HCT116 (cell line): ENCODE data around the gene PPP2CA. TPM values are rescaled to one million over a fixed set of nuclear protein-coding genes. Genes with fewer than 3 reads are reported as not detected.

ENCODE experiments used
- ATAC-seq: fragments of 200-7000 bp; cut with Tn5 transposase; 2 replicates; pipeline ENCODE4 v1.9.1; 2020; ENCODE audit warnings: mild to moderate bottlenecking, moderate library complexity
- BruUV-seq: library from RNA; stranded (reverse); fragments of 400-500 nt; replicated peaks from 2 replicates; lab custom pipeline; 2021; lab: Mats Ljungman, UMichigan
- CTCF ChIA-PET: fragments of 300-600 bp; sonication (Branson Sonifier 250); formaldehyde crosslinking; loops from one replicate; lab custom pipeline; 2021; ENCODE audit warnings: antibody characterized with exemption; lab: Charles Lee
- POLR2A ChIA-PET: fragments of 300-600, 350-600 bp; sonication (Branson Sonifier 250); formaldehyde crosslinking; loops from one replicate; lab custom pipeline; 2021; ENCODE audit warnings: antibody characterized with exemption; lab: Charles Lee
- RAD21 ChIA-PET, 2 experiments: fragments of 300-600 bp; sonication (Branson Sonifier 250); formaldehyde crosslinking; loops; one replicate each; lab custom pipeline; 2023; ENCODE audit warnings: low total read pairs in 2 of 2; ENCODE audit not compliant: uncharacterized antibody in 2 of 2, unreplicated experiment in 2 of 2, low non-redundant PET in 1 of 2; lab: Charles Lee
- DNase-seq: peaks from one replicate; pipeline ENCODE4 v3.0.0-alpha.2; 2010; ENCODE audit warnings: low read depth, low spot score
- H2AFZ ChIP-seq: fragments of 200-600 bp; shearing (Covaris generic), sonication (generic); 2 replicates; pipeline ENCODE4 v1.6.1; 2017; ENCODE audit warnings: low read depth, mixed run types, mixed read lengths, antibody characterized with exemption, low read length; ENCODE audit not compliant: poor library complexity, severe bottlenecking
- H3K27ac ChIP-seq: 2 replicates; pipeline ENCODE4 v1.5.1; 2012; ENCODE audit warnings: low read depth, low read length
- H3K27me3 ChIP-seq: fragments of 200-600 bp; sonication (generic); 2 replicates; pipeline ENCODE4 v1.6.1; 2016; ENCODE audit warnings: mixed run types, low read length, mixed read lengths; ENCODE audit not compliant: insufficient read depth
- H3K36me3 ChIP-seq, 2 experiments: fragments of 200-500 bp in 1 of 2; fragments of 200-600 bp in 1 of 2; sonication (Bioruptor generic) in 1 of 2; sonication (generic) in 1 of 2; 2 replicates each; pipeline versions ENCODE4 v1.5.1 to v1.6.1; 2014 to 2016; ENCODE audit warnings: low read length in 2 of 2, inconsistent platforms in 1 of 2, mixed read lengths in 1 of 2, mixed run types in 1 of 2; ENCODE audit not compliant: insufficient read depth in 2 of 2, control insufficient read depth in 1 of 2
- H3K4me1 ChIP-seq, 2 experiments: fragments of 200-600 bp in 1 of 2; sonication (generic) in 1 of 2; 2 replicates each; pipeline versions ENCODE4 v1.5.1 to v1.6.1; 2012 to 2017; ENCODE audit warnings: low read length in 2 of 2, inconsistent platforms in 1 of 2, mild to moderate bottlenecking in 1 of 2, mixed read lengths in 1 of 2, mixed run types in 1 of 2, moderate library complexity in 1 of 2; ENCODE audit not compliant: insufficient read depth in 2 of 2, control insufficient read depth in 1 of 2
- H3K4me2 ChIP-seq: fragments of 200-600 bp; sonication (generic); 2 replicates; pipeline ENCODE4 v1.6.1; 2017; ENCODE audit warnings: mixed run types, low read length, mixed read lengths
- H3K4me3 ChIP-seq, 2 experiments: fragments of 200-600 bp in 1 of 2; sonication (generic) in 1 of 2; replicated peaks in 1 of 2; 2 replicates each; pipeline ENCODE4 v1.5.1; 2011 to 2016; ENCODE audit warnings: low read length in 2 of 2, control low read depth in 1 of 2, low read depth in 1 of 2, mild to moderate bottlenecking in 1 of 2, mixed read lengths in 1 of 2, mixed run types in 1 of 2
- H3K79me2 ChIP-seq: fragments of 200-600 bp; sonication (generic); 2 replicates; pipeline ENCODE4 v1.6.1; 2017; ENCODE audit warnings: mild to moderate bottlenecking, mixed run types, low read length, moderate library complexity, mixed read lengths; ENCODE audit not compliant: insufficient read depth
- H3K9ac ChIP-seq: fragments of 200-600 bp; sonication (generic); 2 replicates; pipeline ENCODE4 v1.6.1; 2016; ENCODE audit warnings: low read length, mixed read lengths
- H3K9me2 ChIP-seq: fragments of 200-600 bp; sonication (generic), shearing (Covaris generic); 2 replicates; pipeline ENCODE4 v1.6.1; 2017; ENCODE audit warnings: mixed run types, mild to moderate bottlenecking, moderate library complexity; ENCODE audit not compliant: insufficient read depth
- H3K9me3 ChIP-seq, 2 experiments: fragments of 200-500 bp in 1 of 2; fragments of 200-600 bp in 1 of 2; sonication (Bioruptor generic) in 1 of 2; sonication (generic) in 1 of 2; 2 replicates each; pipeline ENCODE4 v1.6.1; 2014 to 2017; ENCODE audit warnings: low read length in 2 of 2, mixed read lengths in 2 of 2, inconsistent platforms in 1 of 2, low read depth in 1 of 2, mild to moderate bottlenecking in 1 of 2, mixed run types in 1 of 2, moderate library complexity in 1 of 2; ENCODE audit not compliant: control insufficient read depth in 1 of 2, insufficient read depth in 1 of 2
- H4K20me1 ChIP-seq: fragments of 200-600 bp; sonication (generic), shearing (Covaris generic); 2 replicates; pipeline ENCODE4 v1.6.1; 2017; ENCODE audit warnings: mixed run types, mild to moderate bottlenecking, moderate library complexity; ENCODE audit not compliant: insufficient read depth
- CBX3 ChIP-seq: IDR thresholded peaks from 2 replicates; pipeline ENCODE4 v1.6.1; 2012; ENCODE audit warnings: low read depth
- EGR1 ChIP-seq: IDR thresholded peaks from 2 replicates; pipeline ENCODE4 v1.6.1; 2012; ENCODE audit warnings: low read depth
- ELF1 ChIP-seq: IDR thresholded peaks from 2 replicates; pipeline ENCODE4 v1.6.1; 2012; ENCODE audit warnings: low read depth, borderline replicate concordance
- EZH2 ChIP-seq: fragments of 200-600 bp; sonication (generic); IDR thresholded peaks from 2 replicates; pipeline ENCODE4 v1.6.1; 2017; ENCODE audit warnings: antibody characterized with exemption, mixed run types
- EZH2phosphoT487 ChIP-seq: fragments of 200-600 bp; IDR thresholded peaks from 2 replicates; pipeline ENCODE4 v1.6.1; 2018; ENCODE audit warnings: antibody characterized with exemption, borderline replicate concordance
- FOSL1 ChIP-seq: IDR thresholded peaks from 2 replicates; pipeline ENCODE4 v1.6.1; 2012; ENCODE audit warnings: low read depth
- POLR2A ChIP-seq: IDR thresholded peaks from 2 replicates; pipeline ENCODE4 v1.7.0; 2011; ENCODE audit warnings: borderline replicate concordance; ENCODE audit not compliant: insufficient read depth, insufficient read length; ENCODE audit errors: extremely low read depth
- RAD21 ChIP-seq: IDR thresholded peaks from 2 replicates; pipeline ENCODE4 v1.6.1; 2012; ENCODE audit warnings: low read depth, mild to moderate bottlenecking
- SIN3A ChIP-seq: IDR thresholded peaks from 2 replicates; pipeline ENCODE4 v1.6.1; 2012; ENCODE audit warnings: low read depth
- SP1 ChIP-seq: IDR thresholded peaks from 2 replicates; pipeline ENCODE4 v1.6.1; 2012; ENCODE audit warnings: low read depth
- TCF7L2 ChIP-seq: IDR thresholded peaks from 2 replicates; pipeline ENCODE4 v1.7.0; 2011; ENCODE audit warnings: borderline replicate concordance, inconsistent platforms; ENCODE audit not compliant: insufficient read depth, insufficient read length; ENCODE audit errors: extremely low read depth
- YY1 ChIP-seq: IDR thresholded peaks from 2 replicates; pipeline ENCODE4 v1.6.1; 2011; ENCODE audit warnings: low read length, low read depth, moderate library complexity, mild to moderate bottlenecking; ENCODE audit not compliant: insufficient replicate concordance; ENCODE audit errors: extremely low read depth
- ZFX ChIP-seq: fragments of 450-650 bp; IDR thresholded peaks from 2 replicates; pipeline ENCODE4 v1.6.1; 2017
- ZNF274 ChIP-seq: fragments of 200-500 bp; sonication (Bioruptor generic); IDR thresholded peaks from 2 replicates; pipeline ENCODE4 v1.6.1; 2014; ENCODE audit warnings: mild to moderate bottlenecking, low read depth, low read length, inconsistent platforms
- intact Hi-C: fragments of 100-400 bp; cut with micrococcal nuclease; formaldehyde crosslinking; loops from 2 replicates; pipeline ENCODE4 v1.10.0; 2022
- total RNA-seq: library from RNA; stranded (reverse); gene quantifications from one replicate; pipeline ENCODE4 v1.2.1, GENCODE V29; 2021; ENCODE audit not compliant: unreplicated experiment
- TF ChIP-seq, protein P1 (sequence below): IDR thresholded peaks from 2 replicates; pipeline ENCODE4 v1.6.1; 2012
- TF ChIP-seq, protein P2 (sequence below): IDR thresholded peaks from 2 replicates; pipeline ENCODE4 v1.6.1; 2012
- TF ChIP-seq, protein P3 (sequence below): IDR thresholded peaks from 2 replicates; pipeline ENCODE4 v1.6.1; 2011; ENCODE audit warnings: mild to moderate bottlenecking, low read length, moderate library complexity; ENCODE audit not compliant: insufficient replicate concordance; ENCODE audit errors: extremely low read depth
- TF ChIP-seq, protein P4 (sequence below), 3 experiments: fragments of 200-600 bp in 1 of 3; sonication (generic) in 1 of 3; IDR thresholded peaks in 2 of 3; conservative IDR thresholded peaks in 1 of 3; 2 replicates each; pipeline ENCODE4 v1.5.1; 2012 to 2017; ENCODE audit warnings: low read depth in 2 of 3, low read length in 2 of 3, antibody characterized with exemption in 1 of 3, borderline replicate concordance in 1 of 3, control low read depth in 1 of 3, mild to moderate bottlenecking in 1 of 3, mixed read lengths in 1 of 3, mixed run types in 1 of 3, moderate library complexity in 1 of 3; ENCODE audit not compliant: insufficient read depth in 1 of 3

Gene PPP2CA
- total RNA-seq, 1 experiment from 2014 or later, result 167 TPM

DNA sequence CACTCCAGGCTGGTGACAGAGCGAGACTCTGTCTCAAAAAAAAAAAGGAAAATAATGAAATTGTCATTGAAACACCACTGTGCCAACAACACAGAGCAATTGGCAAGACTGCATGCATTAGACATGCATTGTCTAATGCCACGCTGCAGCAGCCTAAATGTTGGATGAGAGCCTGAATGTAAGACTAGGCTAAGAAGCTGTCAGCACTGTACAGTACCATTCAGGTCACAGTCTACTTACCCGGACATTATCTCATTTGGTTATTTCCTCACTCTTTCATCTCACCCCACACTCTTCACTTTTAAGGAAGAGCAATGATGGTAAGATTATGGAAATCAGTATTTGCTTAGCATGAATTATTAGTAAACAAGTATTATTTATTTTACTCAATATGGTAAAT, 31.3 kb upstream of the PPP2CA start:
- H2AFZ ChIP-seq, result no peak overlapping the region
- no peaks in the 10 kb centered on the region for H3K79me2 ChIP-seq
- H3K9me3 ChIP-seq, result no peaks in the 10 kb centered on the region
- ATAC-seq, result no peak
- H3K27me3 ChIP-seq, result no peaks in the 10 kb centered on the region
- intact Hi-C loops, result no loop called here
- H3K36me3 ChIP-seq, result no peaks in the 10 kb centered on the region; a peak in 1 of 4 replicates
- no peak overlapping the region for H3K4me3 ChIP-seq
- CTCF ChIA-PET, result no interaction called here
- RAD21 ChIA-PET, result no interaction called here
- H3K9ac ChIP-seq, result no peak overlapping the region
- H4K20me1 ChIP-seq, result no peaks in the 10 kb centered on the region
- no peak overlapping the region for H3K4me2 ChIP-seq
- H3K4me1 ChIP-seq, result peaks cover 0 to 12% of the 10 kb centered on the region in 2 experiments; a peak in 3 of 4 replicates
- no peak for DNase-seq
- H3K9me2 ChIP-seq, result no peaks in the 10 kb centered on the region
- POLR2A ChIA-PET, result interaction anchor here (1.2 kb wide), 1 partner anchor 12 kb away, joined by 3 read pairs; no protein-coding TSS in a partner anchor
- no TSS peak for BruUV-seq
- H3K27ac ChIP-seq, result no peak overlapping the region
- TF ChIP-seq RAD21 (no peak), TCF7L2 (no peak), EGR1 (no peak), CBX3 (no peak), SIN3A (no peak), EZH2phosphoT487 (no peak), ZNF274 (no peak), POLR2A (no peak), EZH2 (no peak), SP1 (no peak), ZFX (no peak), FOSL1 (no peak), ELF1 (no peak), YY1 (no peak)
- TF ChIP-seq, protein P1, sequence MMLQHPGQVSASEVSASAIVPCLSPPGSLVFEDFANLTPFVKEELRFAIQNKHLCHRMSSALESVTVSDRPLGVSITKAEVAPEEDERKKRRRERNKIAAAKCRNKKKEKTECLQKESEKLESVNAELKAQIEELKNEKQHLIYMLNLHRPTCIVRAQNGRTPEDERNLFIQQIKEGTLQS, result no peak
- TF ChIP-seq, protein P2, sequence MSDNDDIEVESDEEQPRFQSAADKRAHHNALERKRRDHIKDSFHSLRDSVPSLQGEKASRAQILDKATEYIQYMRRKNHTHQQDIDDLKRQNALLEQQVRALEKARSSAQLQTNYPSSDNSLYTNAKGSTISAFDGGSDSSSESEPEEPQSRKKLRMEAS, result no peak
- TF ChIP-seq, protein P3, sequence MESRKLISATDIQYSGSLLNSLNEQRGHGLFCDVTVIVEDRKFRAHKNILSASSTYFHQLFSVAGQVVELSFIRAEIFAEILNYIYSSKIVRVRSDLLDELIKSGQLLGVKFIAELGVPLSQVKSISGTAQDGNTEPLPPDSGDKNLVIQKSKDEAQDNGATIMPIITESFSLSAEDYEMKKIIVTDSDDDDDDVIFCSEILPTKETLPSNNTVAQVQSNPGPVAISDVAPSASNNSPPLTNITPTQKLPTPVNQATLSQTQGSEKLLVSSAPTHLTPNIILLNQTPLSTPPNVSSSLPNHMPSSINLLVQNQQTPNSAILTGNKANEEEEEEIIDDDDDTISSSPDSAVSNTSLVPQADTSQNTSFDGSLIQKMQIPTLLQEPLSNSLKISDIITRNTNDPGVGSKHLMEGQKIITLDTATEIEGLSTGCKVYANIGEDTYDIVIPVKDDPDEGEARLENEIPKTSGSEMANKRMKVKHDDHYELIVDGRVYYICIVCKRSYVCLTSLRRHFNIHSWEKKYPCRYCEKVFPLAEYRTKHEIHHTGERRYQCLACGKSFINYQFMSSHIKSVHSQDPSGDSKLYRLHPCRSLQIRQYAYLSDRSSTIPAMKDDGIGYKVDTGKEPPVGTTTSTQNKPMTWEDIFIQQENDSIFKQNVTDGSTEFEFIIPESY, result no peak
- TF ChIP-seq, protein P4, sequence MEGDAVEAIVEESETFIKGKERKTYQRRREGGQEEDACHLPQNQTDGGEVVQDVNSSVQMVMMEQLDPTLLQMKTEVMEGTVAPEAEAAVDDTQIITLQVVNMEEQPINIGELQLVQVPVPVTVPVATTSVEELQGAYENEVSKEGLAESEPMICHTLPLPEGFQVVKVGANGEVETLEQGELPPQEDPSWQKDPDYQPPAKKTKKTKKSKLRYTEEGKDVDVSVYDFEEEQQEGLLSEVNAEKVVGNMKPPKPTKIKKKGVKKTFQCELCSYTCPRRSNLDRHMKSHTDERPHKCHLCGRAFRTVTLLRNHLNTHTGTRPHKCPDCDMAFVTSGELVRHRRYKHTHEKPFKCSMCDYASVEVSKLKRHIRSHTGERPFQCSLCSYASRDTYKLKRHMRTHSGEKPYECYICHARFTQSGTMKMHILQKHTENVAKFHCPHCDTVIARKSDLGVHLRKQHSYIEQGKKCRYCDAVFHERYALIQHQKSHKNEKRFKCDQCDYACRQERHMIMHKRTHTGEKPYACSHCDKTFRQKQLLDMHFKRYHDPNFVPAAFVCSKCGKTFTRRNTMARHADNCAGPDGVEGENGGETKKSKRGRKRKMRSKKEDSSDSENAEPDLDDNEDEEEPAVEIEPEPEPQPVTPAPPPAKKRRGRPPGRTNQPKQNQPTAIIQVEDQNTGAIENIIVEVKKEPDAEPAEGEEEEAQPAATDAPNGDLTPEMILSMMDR (IDR thresholded peaks at IDR 0.05 in 2 of 3, conservative IDR thresholded peaks at IDR 0.05 in 1 of 3; ENCODE audit: borderline replicate concordance in 1 of 3, insufficient read depth in 1 of 3, low read depth in 2 of 3, low read length in 2 of 3), result no peak
